Stomach (tissue), 4 donors: Measurements from ENCODE around the gene NLN.

ENCODE experiments used
- EP300 ChIP-seq: sonication (generic); formaldehyde crosslinking; IDR thresholded peaks from one replicate; pipeline ENCODE4 v1.6.1; 2017; ENCODE audit warnings: antibody characterized with exemption
- POLR2A ChIP-seq, 4 donors: fragments of 450-650 bp; IDR thresholded peaks; one replicate each; pipeline ENCODE4 v1.6.1; 2016; ENCODE audit warnings: antibody characterized with exemption in 4 of 4, control low read depth in 2 of 4, mild to moderate bottlenecking in 1 of 4, moderate library complexity in 1 of 4
- TF ChIP-seq, protein P1 (sequence below), 7 experiments: fragments of 450-650 bp in 4 of 7; fragments of 200-600 bp in 3 of 7; sonication (generic) in 3 of 7; IDR thresholded peaks; one replicate each; pipeline ENCODE4 v1.5.1; 2016 to 2019; ENCODE audit warnings: antibody characterized with exemption in 7 of 7, control low read depth in 2 of 7, mild to moderate bottlenecking in 1 of 7

- TF ChIP-seq EP300 (no peak), POLR2A (IDR thresholded peaks at IDR 0.05) (no peak)
- TF ChIP-seq, protein P1, sequence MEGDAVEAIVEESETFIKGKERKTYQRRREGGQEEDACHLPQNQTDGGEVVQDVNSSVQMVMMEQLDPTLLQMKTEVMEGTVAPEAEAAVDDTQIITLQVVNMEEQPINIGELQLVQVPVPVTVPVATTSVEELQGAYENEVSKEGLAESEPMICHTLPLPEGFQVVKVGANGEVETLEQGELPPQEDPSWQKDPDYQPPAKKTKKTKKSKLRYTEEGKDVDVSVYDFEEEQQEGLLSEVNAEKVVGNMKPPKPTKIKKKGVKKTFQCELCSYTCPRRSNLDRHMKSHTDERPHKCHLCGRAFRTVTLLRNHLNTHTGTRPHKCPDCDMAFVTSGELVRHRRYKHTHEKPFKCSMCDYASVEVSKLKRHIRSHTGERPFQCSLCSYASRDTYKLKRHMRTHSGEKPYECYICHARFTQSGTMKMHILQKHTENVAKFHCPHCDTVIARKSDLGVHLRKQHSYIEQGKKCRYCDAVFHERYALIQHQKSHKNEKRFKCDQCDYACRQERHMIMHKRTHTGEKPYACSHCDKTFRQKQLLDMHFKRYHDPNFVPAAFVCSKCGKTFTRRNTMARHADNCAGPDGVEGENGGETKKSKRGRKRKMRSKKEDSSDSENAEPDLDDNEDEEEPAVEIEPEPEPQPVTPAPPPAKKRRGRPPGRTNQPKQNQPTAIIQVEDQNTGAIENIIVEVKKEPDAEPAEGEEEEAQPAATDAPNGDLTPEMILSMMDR (IDR thresholded peaks at IDR 0.05): no peak
These were observed 25.1 kb upstream of the NLN start for GRCh38 chr5:65696892-65697291.
